Sigmoid colon (tissue), 4 donors: ENCODE data around the gene DGKD.

Experiments used
- EP300 ChIP-seq, 4 donors: sonication (generic); formaldehyde crosslinking; IDR thresholded peaks; one replicate each; pipeline ENCODE4 v1.6.1; 2017; ENCODE audit warnings: antibody characterized with exemption in 4 of 4
- POLR2A ChIP-seq, 2 donors: fragments of 450-650 bp; IDR thresholded peaks; one replicate each; pipeline ENCODE4 v1.6.1; 2016; ENCODE audit warnings: antibody characterized with exemption in 2 of 2, mild to moderate bottlenecking in 2 of 2, moderate library complexity in 2 of 2
- POLR2AphosphoS5 ChIP-seq, 4 donors: sonication (generic); formaldehyde crosslinking; IDR thresholded peaks; one replicate each; pipeline ENCODE4 v1.6.1; 2017; ENCODE audit warnings: antibody characterized with exemption in 4 of 4
- TF ChIP-seq, protein P1 (sequence below), 4 experiments: fragments of 450-650 bp in 3 of 4; fragments of 200-600 bp in 1 of 4; IDR thresholded peaks; one replicate each; pipeline ENCODE4 v1.5.1; 2016 to 2019; ENCODE audit warnings: antibody characterized with exemption in 4 of 4, mild to moderate bottlenecking in 3 of 4, moderate library complexity in 2 of 4

DNA sequence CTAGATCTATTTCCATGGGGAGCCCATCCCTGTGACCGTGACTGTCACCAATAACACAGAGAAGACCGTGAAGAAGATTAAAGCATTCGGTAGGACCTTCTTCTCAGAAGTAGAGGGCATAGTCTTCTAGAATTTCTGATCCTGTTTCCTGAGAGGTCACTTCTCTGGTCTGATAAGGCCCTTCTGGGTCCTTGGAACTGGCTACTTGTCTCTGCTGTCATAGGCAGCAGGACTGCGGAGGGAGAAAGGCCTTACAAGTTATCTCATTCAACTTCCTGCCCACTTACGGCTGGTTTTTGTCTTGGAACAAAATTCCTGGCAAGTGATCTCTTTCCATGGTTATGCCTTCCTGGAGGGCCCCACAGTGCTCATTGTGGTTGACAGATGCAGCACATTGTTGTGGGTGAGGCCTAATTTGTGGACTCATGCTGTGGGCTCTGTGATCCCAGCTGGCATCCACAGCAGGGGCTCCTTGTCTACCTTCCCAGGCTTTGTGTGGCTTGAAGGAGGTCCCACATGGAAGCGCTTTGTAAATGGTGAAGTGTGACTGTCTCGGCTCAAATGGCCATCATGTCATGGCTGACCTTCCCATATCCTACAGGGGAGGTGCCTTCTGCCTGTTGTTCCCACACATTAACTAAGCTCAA, 24.7 kb upstream of the DGKD start:
- TF ChIP-seq, protein P1, sequence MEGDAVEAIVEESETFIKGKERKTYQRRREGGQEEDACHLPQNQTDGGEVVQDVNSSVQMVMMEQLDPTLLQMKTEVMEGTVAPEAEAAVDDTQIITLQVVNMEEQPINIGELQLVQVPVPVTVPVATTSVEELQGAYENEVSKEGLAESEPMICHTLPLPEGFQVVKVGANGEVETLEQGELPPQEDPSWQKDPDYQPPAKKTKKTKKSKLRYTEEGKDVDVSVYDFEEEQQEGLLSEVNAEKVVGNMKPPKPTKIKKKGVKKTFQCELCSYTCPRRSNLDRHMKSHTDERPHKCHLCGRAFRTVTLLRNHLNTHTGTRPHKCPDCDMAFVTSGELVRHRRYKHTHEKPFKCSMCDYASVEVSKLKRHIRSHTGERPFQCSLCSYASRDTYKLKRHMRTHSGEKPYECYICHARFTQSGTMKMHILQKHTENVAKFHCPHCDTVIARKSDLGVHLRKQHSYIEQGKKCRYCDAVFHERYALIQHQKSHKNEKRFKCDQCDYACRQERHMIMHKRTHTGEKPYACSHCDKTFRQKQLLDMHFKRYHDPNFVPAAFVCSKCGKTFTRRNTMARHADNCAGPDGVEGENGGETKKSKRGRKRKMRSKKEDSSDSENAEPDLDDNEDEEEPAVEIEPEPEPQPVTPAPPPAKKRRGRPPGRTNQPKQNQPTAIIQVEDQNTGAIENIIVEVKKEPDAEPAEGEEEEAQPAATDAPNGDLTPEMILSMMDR (IDR thresholded peaks at IDR 0.05), result no peak
- TF ChIP-seq POLR2AphosphoS5 (IDR thresholded peaks at IDR 0.05) (no peak), POLR2A (IDR thresholded peaks at IDR 0.05) (no peak), EP300 (IDR thresholded peaks at IDR 0.05) (no peak)
